SK-N-SH (cell line): Measurements from ENCODE around the gene PHF21B.

Source experiments
- EP300 ChIP-seq, 2 experiments: IDR thresholded peaks; 2 replicates each; pipeline versions ENCODE4 v1.4.0 to v1.6.1; 2012; ENCODE audit warnings: borderline replicate concordance in 1 of 2, low read depth in 1 of 2, low read length in 1 of 2
- FOSL2 ChIP-seq: IDR thresholded peaks from 2 replicates; pipeline ENCODE4 v1.4.0; 2012; ENCODE audit warnings: low read depth, mild to moderate bottlenecking, moderate library complexity, borderline replicate concordance
- GABPA ChIP-seq: IDR thresholded peaks from 2 replicates; pipeline ENCODE4 v1.4.0; 2012; ENCODE audit warnings: low read depth, mild to moderate bottlenecking
- NFIC ChIP-seq: IDR thresholded peaks from 2 replicates; pipeline ENCODE4 v1.4.0; 2012; ENCODE audit warnings: borderline replicate concordance
- POLR2AphosphoS5 ChIP-seq: IDR thresholded peaks from 2 replicates; pipeline ENCODE4 v1.6.1; 2012; ENCODE audit warnings: low read depth, low read length
- RCOR1 ChIP-seq: fragments of 150-350 bp; IDR thresholded peaks from 2 replicates; pipeline ENCODE4 v1.6.1; 2017; ENCODE audit warnings: antibody characterized with exemption, low read length
- SIN3A ChIP-seq: IDR thresholded peaks from 2 replicates; pipeline ENCODE4 v1.6.1; 2012; ENCODE audit warnings: low read depth, mild to moderate bottlenecking, low read length, moderate library complexity, borderline replicate concordance
- SMC3 ChIP-seq: IDR thresholded peaks from 2 replicates; pipeline ENCODE4 v1.6.1; 2012; ENCODE audit warnings: low read depth, low read length, improper control_type of control experiment
- TCF12 ChIP-seq: IDR thresholded peaks from 2 replicates; pipeline ENCODE4 v1.4.0; 2012
- YY1 ChIP-seq: IDR thresholded peaks from 2 replicates; pipeline ENCODE4 v1.4.0; 2012; ENCODE audit warnings: low read depth, mild to moderate bottlenecking
- TF ChIP-seq, protein P1 (sequence below): fragments of 200-600 bp; sonication (generic); IDR thresholded peaks from 2 replicates; pipeline ENCODE4 v1.6.1; 2017; ENCODE audit warnings: antibody characterized with exemption, mild to moderate bottlenecking, moderate library complexity
- TF ChIP-seq, protein P2 (sequence below): IDR thresholded peaks from 2 replicates; pipeline ENCODE4 v1.6.1; 2012; ENCODE audit warnings: mild to moderate bottlenecking, low read depth, low read length, moderate library complexity
- TF ChIP-seq, protein P3 (sequence below): IDR thresholded peaks from 2 replicates; pipeline ENCODE4 v1.4.0; 2012; ENCODE audit warnings: low read depth
- TF ChIP-seq, protein P4 (sequence below): fragments of 150-350 bp; IDR thresholded peaks from 2 replicates; pipeline ENCODE4 v1.6.1; 2017; ENCODE audit warnings: antibody characterized with exemption, low read length, low read depth, borderline replicate concordance

DNA sequence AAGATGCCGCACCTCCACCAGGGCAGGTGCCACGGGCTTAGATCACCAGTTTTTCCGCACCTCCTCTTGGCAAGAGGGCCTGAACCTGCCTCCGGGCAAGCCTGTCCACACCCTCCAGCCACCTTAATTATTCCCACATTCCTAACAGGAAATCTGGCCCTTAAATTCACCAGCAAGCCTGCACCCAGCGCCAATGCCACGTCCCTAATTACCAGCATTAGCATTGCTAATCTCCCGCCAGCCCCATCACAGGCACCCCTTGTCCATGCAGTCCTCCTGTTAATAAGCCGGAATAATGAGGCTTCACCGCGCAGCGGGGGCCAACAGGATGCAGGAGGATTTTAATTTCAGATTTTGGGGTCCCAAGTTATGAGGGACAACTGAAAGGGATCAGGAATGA, 69.7 kb downstream of the PHF21B start:
- TF ChIP-seq, protein P1, sequence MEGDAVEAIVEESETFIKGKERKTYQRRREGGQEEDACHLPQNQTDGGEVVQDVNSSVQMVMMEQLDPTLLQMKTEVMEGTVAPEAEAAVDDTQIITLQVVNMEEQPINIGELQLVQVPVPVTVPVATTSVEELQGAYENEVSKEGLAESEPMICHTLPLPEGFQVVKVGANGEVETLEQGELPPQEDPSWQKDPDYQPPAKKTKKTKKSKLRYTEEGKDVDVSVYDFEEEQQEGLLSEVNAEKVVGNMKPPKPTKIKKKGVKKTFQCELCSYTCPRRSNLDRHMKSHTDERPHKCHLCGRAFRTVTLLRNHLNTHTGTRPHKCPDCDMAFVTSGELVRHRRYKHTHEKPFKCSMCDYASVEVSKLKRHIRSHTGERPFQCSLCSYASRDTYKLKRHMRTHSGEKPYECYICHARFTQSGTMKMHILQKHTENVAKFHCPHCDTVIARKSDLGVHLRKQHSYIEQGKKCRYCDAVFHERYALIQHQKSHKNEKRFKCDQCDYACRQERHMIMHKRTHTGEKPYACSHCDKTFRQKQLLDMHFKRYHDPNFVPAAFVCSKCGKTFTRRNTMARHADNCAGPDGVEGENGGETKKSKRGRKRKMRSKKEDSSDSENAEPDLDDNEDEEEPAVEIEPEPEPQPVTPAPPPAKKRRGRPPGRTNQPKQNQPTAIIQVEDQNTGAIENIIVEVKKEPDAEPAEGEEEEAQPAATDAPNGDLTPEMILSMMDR, result no peak
- TF ChIP-seq FOSL2 (no peak), YY1 (no peak), SIN3A (no peak), SMC3 (no peak), POLR2AphosphoS5 (no peak), EP300 (IDR thresholded peaks at IDR 0.05; ENCODE audit: borderline replicate concordance in 1 of 2, low read depth in 1 of 2, low read length in 1 of 2) (no peak), GABPA (no peak), RCOR1 (no peak), TCF12 (no peak), NFIC (no peak)
- TF ChIP-seq, protein P2, sequence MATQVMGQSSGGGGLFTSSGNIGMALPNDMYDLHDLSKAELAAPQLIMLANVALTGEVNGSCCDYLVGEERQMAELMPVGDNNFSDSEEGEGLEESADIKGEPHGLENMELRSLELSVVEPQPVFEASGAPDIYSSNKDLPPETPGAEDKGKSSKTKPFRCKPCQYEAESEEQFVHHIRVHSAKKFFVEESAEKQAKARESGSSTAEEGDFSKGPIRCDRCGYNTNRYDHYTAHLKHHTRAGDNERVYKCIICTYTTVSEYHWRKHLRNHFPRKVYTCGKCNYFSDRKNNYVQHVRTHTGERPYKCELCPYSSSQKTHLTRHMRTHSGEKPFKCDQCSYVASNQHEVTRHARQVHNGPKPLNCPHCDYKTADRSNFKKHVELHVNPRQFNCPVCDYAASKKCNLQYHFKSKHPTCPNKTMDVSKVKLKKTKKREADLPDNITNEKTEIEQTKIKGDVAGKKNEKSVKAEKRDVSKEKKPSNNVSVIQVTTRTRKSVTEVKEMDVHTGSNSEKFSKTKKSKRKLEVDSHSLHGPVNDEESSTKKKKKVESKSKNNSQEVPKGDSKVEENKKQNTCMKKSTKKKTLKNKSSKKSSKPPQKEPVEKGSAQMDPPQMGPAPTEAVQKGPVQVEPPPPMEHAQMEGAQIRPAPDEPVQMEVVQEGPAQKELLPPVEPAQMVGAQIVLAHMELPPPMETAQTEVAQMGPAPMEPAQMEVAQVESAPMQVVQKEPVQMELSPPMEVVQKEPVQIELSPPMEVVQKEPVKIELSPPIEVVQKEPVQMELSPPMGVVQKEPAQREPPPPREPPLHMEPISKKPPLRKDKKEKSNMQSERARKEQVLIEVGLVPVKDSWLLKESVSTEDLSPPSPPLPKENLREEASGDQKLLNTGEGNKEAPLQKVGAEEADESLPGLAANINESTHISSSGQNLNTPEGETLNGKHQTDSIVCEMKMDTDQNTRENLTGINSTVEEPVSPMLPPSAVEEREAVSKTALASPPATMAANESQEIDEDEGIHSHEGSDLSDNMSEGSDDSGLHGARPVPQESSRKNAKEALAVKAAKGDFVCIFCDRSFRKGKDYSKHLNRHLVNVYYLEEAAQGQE, result no peak
- TF ChIP-seq, protein P3, sequence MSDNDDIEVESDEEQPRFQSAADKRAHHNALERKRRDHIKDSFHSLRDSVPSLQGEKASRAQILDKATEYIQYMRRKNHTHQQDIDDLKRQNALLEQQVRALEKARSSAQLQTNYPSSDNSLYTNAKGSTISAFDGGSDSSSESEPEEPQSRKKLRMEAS, result no peak
- TF ChIP-seq, protein P4, sequence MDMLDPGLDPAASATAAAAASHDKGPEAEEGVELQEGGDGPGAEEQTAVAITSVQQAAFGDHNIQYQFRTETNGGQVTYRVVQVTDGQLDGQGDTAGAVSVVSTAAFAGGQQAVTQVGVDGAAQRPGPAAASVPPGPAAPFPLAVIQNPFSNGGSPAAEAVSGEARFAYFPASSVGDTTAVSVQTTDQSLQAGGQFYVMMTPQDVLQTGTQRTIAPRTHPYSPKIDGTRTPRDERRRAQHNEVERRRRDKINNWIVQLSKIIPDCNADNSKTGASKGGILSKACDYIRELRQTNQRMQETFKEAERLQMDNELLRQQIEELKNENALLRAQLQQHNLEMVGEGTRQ, result no peak
